ENCODE results near the gene KLF17.

DNA sequence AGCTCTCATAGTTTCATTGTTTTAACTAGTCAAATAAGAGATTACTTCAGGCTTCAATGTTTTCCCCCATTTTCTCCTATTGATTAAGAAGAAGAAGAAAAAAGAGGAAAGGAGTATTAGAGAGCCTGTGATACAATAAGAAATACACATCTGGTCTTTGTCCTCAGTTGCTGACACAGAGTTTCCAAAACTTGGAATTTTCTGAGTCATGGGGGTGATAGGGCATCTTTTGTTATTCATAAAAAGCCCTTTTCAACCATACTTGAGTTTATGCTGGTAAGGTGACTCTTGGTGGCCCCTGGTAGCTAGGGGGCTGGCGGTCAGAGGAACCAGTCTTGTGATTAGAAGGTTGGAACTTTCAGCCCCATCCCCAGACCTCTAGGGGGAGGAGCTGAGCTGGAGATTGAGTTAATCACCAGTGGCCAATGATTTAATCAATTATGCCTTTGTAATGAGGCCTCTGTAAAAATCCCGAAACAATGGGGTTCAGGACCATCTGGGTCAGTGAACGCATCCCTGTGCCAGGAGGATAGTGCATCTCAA lies 51.7 kb downstream of the KLF17 start:
- no peak for TF ChIP-seq NANOG (IDR thresholded peaks at IDR 0.05; ENCODE audit: insufficient read depth, low read depth, low read length, poor library complexity, severe bottlenecking)
- TF ChIP-seq, protein P1, sequence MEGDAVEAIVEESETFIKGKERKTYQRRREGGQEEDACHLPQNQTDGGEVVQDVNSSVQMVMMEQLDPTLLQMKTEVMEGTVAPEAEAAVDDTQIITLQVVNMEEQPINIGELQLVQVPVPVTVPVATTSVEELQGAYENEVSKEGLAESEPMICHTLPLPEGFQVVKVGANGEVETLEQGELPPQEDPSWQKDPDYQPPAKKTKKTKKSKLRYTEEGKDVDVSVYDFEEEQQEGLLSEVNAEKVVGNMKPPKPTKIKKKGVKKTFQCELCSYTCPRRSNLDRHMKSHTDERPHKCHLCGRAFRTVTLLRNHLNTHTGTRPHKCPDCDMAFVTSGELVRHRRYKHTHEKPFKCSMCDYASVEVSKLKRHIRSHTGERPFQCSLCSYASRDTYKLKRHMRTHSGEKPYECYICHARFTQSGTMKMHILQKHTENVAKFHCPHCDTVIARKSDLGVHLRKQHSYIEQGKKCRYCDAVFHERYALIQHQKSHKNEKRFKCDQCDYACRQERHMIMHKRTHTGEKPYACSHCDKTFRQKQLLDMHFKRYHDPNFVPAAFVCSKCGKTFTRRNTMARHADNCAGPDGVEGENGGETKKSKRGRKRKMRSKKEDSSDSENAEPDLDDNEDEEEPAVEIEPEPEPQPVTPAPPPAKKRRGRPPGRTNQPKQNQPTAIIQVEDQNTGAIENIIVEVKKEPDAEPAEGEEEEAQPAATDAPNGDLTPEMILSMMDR (IDR thresholded peaks at IDR 0.05; ENCODE audit: control extremely low read depth in 1 of 3, insufficient read depth in 1 of 3, low read depth in 1 of 3, low read length in 3 of 3): peak in 2 of 3 experiments; percentile 13 to 26; a peak in 2 of 4 replicates
- TF ChIP-seq ATF2 (IDR thresholded peaks at IDR 0.05; ENCODE audit: low read length): no peak

Measured in H1 (cell line).